Measurements from ENCODE around the gene NEU1.

Gene NEU1

GRCh38 chr6:31892821-31893220, 30.2 kb upstream of the NEU1 start:
- DNase-seq = no peak

- DNase-seq = no peak
Measured at GRCh38 chr6:31889331-31889972, 26.8 kb upstream of the NEU1 start.

GRCh38 chr6:31888276-31889258, 25.9 kb upstream of the NEU1 start:
- peak; percentile 50 for DNase-seq

GRCh38 chr6:31887173-31888007, 24.8 kb upstream of the NEU1 start:
- no peak for DNase-seq

- no peak for DNase-seq
Measured at GRCh38 chr6:31886541-31886991, 23.9 kb upstream of the NEU1 start.

GRCh38 chr6:31884528-31885035, 22.0 kb upstream of the NEU1 start:
- DNase-seq = no peak

GRCh38 chr6:31883676-31884075, 21.1 kb upstream of the NEU1 start:
- DNase-seq = no peak

- DNase-seq = no peak
Measured at GRCh38 chr6:31882344-31882743, 19.7 kb upstream of the NEU1 start.

- DNase-seq = no peak
Measured at GRCh38 chr6:31881136-31881859, 18.7 kb upstream of the NEU1 start.

GRCh38 chr6:31880616-31881015, 18.0 kb upstream of the NEU1 start:
- no peak for DNase-seq

GRCh38 chr6:31879901-31880300, 17.3 kb upstream of the NEU1 start:
- no peak for DNase-seq

- no peak for DNase-seq
Measured at GRCh38 chr6:31879143-31879542, 16.5 kb upstream of the NEU1 start.

- no peak for DNase-seq
Measured at GRCh38 chr6:31878726-31879125, 16.1 kb upstream of the NEU1 start, which contains the start of gene SLC44A4. SLC44A4 (minus strand) TSS chr6:31878997; CDS start chr6:31878980, 17 bp downstream.

GRCh38 chr6:31878222-31878621, 15.6 kb upstream of the NEU1 start:
- no peak for DNase-seq

- no peak for DNase-seq
Measured at GRCh38 chr6:31877651-31878161, 15.1 kb upstream of the NEU1 start.

GRCh38 chr6:31877125-31877650, 14.6 kb upstream of the NEU1 start:
- no peak for DNase-seq

- DNase-seq = no peak
Measured at GRCh38 chr6:31876357-31876756, 13.7 kb upstream of the NEU1 start.

- no peak for DNase-seq
Measured at GRCh38 chr6:31875877-31876276, 13.3 kb upstream of the NEU1 start.

GRCh38 chr6:31874836-31875572, 12.4 kb upstream of the NEU1 start:
- no peak for DNase-seq

GRCh38 chr6:31874084-31874670, 11.6 kb upstream of the NEU1 start:
- DNase-seq = no peak
